Dedifferentiated amniotic fluid mesenchymal stem cell (primary cell): ENCODE measurements around the gene WWOX.

Experiments
- DNase-seq: peaks from one replicate; pipeline ENCODE4 v3.0.0-alpha.2; 2016; ENCODE audit errors: extremely low spot score

The WWOX gene

DNA sequence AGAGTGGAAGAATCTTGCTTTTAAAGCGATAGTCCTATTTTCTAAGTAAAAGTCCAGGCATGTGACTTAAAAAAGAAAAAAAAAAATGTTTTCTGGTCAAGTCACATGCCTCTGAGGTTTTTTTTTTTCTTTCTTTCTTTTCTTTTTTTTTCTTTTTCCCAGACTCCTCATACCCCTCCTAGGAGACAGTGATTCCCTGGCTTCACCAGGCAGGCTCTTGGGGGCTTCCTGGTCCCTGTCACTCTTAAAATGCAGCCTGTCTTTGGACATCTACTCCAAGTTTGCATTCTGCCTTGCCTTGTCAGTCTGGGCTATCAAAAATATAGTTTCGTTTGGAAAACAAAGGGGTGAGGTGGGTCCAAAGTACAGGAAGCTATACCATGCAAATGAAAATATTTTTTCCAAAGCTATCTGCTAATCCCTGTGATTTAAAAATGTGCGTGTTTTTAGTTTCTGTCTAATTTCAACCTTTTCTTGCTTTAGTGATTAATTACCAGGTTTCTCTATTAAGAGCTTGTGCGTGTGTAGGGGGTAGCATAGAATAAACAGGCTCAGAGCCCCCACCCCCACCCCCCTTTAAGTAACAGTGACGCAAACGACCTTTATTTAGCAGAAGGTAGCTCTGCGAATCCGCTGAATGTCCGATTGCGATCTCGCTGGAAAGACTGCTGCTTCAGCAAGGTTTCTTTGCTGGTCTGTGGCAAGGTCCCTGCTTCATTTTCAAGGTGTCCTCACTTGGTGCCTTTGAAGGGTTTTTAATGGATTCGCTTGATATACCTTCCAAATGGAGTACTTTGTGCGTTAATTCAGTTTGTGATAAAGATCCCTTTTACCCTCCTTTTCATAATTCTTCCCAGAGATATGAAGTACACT is 510.2 kb downstream of the WWOX start:
- no peak for DNase-seq

DNA sequence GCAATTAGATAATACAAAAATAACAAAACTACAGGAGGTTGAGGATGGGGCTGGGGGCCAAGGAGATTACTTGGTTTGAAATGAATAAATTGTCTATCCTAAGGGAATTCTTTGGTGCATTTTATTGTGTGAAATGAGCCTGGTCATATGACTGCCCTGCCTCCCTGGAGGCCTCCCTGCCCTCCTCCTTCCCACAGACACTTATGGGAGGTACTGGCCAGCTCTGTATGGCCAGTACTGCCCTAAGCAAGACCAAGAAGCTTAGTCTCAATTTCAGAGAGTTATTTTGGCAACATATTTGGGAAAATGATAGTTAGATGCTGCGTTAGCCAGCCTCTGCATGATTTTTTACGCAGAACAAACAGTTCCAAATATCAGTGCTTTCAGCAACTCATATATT is 511.9 kb downstream of the WWOX start:
- no peak for DNase-seq

DNA sequence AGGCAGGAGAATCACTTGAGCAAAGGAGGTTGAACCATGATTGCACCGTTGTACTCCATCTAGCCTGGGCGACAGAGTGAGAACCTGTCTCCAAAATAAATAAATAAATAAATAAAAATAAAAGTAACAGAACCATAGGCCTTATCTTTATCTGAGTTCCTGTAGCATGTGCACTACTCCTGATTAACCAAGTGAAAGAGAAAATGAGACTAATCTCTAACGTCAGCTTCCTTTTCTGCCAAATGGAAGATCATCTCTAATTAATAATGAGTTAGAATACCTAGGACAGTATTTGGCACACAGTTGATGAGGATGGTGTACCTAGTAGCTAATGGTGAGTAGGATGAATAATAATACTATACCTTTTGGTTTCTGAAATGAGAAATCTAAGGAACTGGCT is 520.4 kb downstream of the WWOX start:
- DNase-seq = no peak

DNA sequence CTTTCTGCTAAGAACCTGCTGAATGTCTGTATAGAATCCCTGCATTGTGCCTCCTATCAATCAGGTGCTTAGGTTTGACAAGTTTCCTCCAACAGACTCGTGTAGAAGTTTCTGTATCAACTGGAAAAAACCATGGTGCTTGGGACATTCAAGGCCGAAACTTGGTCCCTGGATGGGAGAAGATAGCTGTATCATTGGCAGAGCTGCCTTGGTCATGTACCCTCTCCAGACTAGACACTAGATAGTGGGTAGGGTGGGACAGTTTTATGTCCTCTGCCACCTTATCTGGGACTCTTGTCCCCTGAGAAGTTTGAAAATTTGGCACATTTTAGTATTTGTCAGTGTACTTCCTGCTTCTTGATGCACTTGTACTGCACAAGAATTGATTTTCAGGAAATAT is 520.8 kb downstream of the WWOX start:
- DNase-seq = no peak

DNA sequence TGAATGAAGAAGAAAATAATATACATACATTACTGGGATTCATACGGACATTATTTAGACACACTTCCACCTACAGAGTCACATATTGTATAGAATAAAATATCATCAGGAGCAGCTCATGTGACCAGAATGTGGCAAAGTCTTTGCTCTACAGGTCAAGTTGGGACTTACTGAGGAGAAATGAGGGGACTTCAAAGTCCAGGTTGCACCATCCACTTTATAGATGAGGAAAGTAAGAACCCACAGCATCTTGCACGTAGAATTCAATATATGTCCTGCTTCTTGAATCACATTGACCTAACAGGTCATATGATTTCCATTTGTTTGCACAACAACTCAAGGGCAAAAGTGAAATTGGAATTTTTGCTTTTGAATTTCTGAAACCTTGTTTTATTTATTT is 524.3 kb downstream of the WWOX start:
- no peak for DNase-seq

DNA sequence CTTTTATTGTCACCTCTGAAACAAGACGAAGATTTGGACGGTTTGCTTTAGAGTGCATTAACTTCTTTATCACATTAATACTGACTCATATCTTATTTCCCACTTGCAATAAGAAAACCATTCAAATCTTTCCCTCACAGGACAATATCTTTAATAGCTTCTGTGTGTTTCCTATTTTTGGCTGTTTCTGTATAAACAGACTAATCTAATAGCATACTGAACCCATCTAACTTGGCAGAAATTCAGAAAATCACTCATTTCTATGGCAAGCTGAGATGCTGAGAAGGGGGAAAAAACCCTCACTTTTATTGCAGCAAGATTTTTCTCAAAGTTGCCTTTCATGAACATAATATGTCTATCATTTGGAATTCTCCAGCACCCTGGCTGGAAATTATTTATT is 524.9 kb downstream of the WWOX start:
- DNase-seq = no peak

DNA sequence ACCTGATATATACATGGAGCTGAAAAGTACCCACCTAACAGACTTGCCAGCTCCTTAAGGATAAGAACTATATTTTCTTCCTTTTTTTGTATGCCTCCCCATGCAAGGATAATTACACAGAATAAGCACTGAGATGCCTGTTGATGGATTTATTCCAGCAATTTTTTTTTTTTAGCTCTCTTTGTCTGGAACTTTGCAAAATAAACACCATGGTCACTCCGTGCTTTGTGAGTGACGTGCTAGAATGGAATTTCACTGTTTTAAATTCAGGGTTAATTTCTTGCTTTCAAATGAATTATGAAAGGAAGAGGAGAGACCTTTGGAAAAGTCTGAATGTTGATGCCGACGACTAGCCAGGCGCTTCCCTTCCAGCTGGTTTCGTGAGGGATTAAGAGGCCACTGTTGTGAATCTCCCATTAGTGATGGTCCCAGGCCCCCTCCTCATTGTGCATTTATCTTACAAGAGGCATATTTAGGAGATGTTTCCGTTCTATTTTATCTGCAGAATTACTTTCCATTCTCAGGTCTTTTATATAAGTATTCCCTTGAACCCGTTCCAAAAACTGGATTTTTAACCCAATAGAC is 529.1 kb downstream of the WWOX start:
- no peak for DNase-seq

DNA sequence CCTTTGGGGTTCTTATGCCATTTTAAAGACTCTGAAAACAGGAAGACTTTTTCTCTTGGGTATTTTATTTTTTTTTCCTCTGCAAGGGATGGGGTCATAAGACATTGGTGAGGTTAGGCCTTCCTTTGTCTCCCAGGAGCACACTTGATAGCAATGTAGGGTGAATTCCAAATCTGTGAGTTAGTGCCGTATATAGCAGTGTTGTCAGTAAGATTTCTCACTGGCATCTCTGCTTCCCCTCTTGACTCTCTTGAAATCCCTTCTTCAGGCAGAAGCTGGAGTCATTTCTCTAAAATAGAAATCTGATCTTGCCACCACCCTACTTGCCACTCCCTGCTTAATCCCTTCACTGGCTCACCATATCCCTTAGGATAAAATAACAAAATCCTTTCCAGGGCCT is 529.7 kb downstream of the WWOX start:
- DNase-seq = no peak

DNA sequence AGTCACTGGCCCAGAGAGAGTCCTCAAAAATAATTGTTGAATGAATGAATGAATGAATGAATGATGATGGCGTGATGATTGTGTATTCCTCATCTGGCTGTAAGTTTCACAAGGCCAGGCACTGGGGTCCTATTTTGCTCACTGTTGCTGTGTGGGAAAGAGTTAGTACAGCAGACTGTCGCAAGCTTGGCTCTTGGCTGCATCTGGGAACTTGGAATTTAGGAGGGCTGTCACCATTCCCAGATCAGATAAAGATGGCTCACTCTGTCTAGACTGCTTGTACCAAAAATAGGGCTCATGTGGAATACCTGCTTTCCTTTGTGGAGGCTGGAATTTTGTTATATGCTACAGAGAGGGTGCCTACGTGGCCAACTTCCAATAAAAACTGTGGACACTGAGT is 530.6 kb downstream of the WWOX start:
- no peak for DNase-seq

DNA sequence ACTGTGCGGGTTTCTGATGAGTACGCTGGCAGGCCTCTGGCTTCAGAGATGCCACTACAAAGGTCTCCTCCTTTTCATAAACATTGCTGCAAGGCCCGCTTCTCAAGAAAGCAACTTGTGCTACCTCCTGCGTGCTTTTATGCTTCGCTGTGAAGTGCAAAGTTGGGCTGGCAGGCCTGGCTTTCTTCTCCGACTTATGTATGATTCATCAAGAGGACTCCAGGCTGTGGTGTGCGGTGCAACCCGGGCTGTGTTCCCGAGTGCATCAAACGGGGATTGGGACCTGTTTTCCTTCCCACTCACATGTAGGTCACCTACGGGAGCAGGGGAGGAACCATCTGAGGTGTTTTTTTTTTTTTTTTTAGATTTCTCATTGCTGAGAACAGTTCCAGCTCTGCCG is 534.1 kb downstream of the WWOX start:
- DNase-seq = no peak

DNA sequence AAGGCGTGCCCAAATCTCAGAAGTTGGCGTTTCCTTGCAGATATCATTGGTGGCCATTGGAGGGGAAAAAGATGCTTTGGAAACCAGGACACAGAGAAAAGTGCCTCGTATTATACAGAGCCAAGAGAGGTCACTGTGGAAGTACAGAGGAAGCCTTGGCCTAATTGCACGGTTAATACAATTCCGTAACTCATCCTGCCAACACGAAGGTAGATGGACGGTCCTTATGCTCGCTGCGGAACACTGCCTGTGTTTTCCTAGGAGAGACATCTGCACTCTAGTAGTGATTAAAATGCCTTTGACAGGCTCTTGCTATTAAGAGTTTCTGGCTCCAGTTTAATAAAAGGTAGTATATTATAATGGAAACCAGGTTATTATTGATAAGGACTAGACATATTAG is 536.4 kb downstream of the WWOX start:
- DNase-seq = no peak

DNA sequence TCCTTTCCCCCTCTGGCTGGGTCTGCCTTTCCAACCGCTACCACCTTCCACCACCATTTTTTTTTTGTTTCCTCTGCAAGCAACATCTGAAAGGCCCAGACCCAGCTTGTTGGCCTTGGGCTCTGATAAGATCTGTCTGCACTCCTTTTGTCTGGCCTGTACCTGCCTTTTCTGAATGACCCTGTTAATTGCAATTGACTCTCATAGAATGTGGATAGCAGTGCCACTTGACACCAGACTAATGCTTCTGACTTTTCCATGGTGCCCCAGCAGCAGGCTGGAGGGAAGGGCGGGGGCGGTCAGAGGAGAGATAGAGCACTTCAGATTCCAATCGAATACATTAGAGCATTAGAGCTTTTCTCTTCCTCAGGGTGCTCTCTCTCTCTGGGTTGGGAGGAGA is 538.9 kb downstream of the WWOX start:
- DNase-seq = no peak

DNA sequence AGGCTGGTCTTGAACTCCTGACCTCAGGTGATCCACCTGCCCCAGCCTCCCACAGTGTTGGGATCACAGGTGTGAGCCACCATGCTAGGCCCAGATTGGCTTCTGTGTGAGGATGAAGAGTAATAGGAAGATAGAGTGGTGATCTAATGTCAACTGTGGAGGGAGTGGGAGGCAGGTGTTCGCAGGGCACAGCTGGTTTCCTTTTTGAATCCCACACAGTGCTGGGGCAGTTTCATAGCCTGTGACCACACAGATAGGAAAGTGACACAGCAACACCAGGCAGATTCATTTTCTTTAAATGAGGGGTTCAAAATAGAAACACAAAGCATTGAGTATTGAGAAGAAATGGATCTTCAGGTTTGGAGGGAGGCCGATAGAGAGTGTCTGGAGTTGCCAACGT is 540.3 kb downstream of the WWOX start:
- DNase-seq = no peak

DNA sequence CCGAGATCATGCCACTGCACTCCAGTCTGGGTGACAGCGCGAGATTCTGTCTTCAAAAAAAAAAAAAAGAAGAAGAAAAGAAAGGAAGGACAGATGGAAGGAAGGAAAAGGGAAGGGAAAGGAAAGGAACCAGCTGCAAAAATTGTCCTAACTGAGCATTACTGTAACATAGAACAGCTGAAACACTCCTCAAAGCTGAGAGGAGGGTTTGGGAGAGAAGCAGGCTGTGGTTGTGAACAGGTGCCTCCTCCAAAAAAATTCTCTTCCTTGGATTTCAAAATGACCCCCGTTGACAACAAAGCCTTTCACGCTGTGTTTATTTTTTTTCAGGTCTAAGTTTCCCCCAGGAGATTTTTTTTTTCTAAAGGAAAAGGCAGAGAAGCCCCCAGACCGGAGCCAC is 541.4 kb downstream of the WWOX start:
- DNase-seq = no peak

DNA sequence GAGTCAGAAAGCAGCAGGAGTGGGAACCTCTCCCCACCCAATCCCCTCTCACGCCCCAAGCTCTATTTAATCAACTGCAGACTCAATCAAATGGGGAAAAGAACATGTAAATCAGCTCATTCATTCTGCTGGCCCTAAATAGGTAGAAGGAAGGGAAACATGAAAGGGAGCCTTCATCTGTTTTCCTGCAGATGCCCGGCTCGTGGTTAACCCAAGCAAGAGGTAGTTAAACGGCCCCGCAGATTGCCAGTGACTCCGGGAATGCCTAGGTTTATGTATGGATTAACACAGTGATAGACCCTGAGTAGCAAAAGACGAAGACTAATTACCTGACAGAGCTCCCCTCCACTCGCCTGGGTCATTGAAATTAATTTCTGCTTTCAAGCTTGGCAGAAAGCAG is 542.0 kb downstream of the WWOX start:
- DNase-seq = no peak

DNA sequence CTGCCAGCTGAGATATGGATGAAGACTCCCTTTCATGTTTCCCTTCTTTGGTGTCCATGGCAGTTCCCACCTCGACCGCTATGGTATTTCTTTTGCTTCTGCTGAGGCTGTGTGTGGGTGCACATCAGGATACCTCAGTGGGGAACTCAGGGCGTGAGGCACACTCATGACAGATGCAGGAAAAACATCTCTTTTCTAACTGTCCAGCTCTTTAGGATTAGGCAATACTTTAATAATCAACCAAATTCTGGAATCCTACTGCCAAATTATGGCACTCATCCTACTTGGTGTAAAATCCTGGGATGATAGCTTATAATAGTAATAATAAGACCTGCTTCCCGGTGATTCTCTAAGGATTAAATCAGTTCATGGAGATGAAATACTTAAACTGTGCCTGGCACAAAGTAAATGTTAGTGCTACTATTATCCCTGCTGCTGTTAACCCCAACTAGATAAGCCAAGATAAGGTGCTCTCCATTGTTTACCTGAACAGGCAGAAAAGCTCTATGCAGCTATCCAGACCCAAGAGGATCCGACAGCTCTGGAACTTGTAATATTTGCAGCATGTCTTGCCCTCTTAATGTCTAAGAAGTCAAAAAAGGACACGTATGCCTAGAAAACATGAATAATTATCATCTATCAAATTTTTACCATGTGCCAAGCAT is 543.3 kb downstream of the WWOX start:
- DNase-seq = no peak

DNA sequence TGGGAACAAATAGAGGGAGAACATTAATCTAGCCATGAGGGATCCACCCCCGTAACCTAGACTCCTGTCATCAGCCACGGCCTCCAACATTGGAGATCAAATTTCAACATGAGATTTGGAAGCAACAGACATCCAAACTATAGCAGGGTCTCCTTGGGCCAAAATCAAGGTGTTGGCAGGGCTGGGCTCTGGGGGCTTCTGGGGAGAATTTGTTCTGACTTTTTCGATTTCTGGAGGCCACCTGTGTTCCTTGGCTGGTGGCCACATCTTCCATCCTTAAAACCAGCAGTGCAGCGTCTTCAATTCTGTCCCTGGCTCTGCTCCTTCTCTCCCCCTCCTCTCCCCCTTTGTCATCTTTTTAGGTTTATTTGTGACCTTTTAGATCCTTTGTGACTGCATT is 546.2 kb downstream of the WWOX start:
- DNase-seq = no peak

DNA sequence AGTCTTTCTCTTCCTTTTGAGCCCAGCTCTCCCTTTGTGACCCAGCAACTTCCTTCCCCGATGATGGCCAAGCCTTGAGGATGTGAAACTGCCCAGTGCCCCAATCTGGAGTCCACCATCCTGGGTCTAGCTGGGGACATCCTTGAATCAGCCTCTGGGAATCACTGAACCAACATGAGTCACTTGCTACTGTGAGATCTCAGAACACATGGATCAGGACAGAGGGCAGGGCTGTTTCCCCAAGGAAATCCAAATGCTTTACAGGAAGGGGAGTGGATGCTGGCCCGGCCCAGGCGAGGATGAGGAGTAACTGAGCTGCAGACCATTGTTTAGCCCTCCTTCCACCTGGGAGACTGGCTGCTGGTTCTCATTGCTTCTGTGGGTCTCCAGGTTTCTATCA is 547.6 kb downstream of the WWOX start:
- DNase-seq = no peak

DNA sequence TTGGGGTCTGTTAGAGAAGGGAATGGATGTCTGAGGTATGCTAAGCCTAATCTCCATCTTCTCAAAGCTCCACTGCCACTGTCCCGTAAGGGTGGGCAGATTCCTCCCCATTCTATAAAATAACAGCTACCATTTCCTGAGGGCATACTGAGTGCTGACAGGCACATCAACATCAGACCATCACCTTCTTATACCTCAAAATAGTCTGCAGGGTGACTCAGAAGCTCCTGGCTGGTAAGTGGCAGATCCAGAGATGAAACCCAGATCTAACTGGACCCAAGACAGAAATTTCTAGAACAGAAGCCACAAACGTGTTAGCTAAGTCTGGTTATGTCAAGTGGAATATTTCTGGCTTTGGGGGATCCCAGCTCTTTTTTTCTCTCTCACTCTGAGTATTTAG is 548.0 kb downstream of the WWOX start:
- DNase-seq = no peak

DNA sequence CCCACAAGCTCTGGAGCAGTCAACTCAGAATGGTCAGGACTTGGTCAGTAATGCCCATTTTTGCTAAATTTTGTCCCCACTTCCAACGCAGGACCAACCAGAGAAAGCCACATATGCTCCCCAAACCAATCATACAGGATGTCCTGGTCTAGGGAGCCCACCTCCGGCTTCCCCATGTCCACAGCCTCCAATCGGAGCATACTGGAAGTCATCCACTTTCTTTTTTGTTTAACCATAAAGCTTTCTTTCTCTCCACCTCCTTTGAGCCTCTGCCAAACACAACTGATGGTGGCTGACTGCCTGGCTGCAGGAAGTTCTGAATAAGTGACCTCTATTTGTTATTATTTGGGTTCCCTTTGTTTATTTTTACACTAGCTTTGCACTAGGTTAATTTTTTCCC is 549.1 kb downstream of the WWOX start:
- DNase-seq = no peak

DNA sequence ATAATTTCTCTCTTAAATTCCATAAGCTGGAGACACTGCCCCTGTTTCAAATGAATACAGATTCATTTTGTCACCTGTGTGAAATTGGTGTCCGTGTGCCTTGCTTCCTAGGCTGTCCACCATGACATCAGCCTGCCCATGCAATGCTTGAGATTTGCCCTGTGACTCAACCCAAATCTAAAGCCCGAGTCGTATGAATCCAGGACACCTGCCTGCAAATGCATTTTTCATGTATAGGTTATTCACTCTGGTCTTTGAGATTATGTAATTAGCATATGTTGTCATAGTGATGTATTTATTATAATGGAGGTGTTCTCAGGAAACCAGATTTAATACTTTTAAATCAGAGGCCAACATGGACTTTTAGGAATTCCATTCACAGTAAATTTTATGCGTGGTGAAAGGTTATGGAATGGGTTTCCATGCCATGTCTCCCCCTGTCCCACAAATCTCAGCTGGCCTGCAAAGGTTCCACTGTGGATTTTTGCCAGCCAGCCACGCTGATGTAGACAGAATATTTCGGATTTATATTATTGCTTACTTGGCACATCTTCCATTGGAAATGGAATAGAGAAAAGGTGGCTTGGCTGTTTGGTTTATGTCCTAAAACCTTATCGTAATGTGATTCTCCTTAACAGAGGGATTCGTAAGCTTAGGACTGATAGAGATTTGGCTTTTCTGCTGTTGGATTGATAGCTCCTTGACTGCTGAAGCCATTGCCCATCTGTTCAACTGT is 551.1 kb downstream of the WWOX start:
- DNase-seq = no peak

DNA sequence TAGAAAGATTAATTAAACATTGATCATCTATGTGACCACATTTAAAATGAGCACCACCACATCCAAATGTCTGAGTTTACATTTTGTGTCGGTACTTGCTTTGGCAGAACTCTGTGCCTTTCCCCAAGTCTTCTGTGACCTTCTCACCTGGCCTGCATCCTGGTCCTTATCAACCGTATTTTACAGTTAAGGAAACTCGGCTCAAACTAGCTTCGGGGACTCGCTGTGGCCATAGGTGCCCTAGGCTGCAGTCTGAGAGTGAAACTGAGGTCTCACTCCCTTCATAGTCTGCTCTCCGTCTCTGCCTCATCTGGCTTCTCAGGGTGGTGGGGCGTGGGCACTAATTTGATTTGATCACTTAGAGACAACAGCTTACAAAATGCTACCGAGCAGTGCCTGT is 555.5 kb downstream of the WWOX start:
- DNase-seq = no peak
